RWPE2 (cell line): Measurements from ENCODE around the gene ZNF219.

Source experiments
- ATAC-seq: fragments of 200-7000 bp; cut with Tn5 transposase; 3 replicates; pipeline ENCODE4 v1.9.1; 2021; ENCODE audit warnings: low read depth
- DNase-seq: peaks from one replicate; pipeline ENCODE4 v3.0.0-alpha.2; 2020; ENCODE audit warnings: low spot score
- H3K27ac ChIP-seq: fragments of 450-650 bp; 2 replicates; pipeline ENCODE4 v1.5.1; 2017; ENCODE audit warnings: mild to moderate bottlenecking; ENCODE audit not compliant: poor library complexity, severe bottlenecking
- H3K27me3 ChIP-seq: fragments of 250-450 bp; sonication (Bioruptor Pico); 2 replicates; pipeline ENCODE4 v1.5.1; 2021; ENCODE audit warnings: mild to moderate bottlenecking, moderate library complexity; ENCODE audit not compliant: insufficient read depth, poor library complexity, severe bottlenecking
- H3K36me3 ChIP-seq: fragments of 250-450 bp; sonication (Bioruptor Pico); 2 replicates; pipeline ENCODE4 v1.5.1; 2020; ENCODE audit warnings: low read depth, mild to moderate bottlenecking, moderate library complexity
- H3K4me1 ChIP-seq: fragments of 250-450 bp; sonication (Bioruptor Pico); 2 replicates; pipeline ENCODE4 v1.5.1; 2021; ENCODE audit warnings: mild to moderate bottlenecking, moderate library complexity; ENCODE audit not compliant: insufficient read depth, poor library complexity, severe bottlenecking
- H3K4me3 ChIP-seq: fragments of 250-450 bp; sonication (Bioruptor Pico); 2 replicates; pipeline ENCODE4 v1.5.1; 2021; ENCODE audit warnings: mild to moderate bottlenecking, moderate library complexity; ENCODE audit not compliant: severe bottlenecking
- H3K9me3 ChIP-seq: fragments of 250-450 bp; sonication (Bioruptor Pico); 2 replicates; pipeline ENCODE4 v1.5.1; 2021; ENCODE audit warnings: mild to moderate bottlenecking, moderate library complexity; ENCODE audit not compliant: severe bottlenecking
- TF ChIP-seq, protein P1 (sequence below): fragments of 450-650 bp; IDR thresholded peaks from one replicate; pipeline ENCODE4 v1.5.1; 2017; ENCODE audit warnings: mild to moderate bottlenecking, moderate library complexity; ENCODE audit not compliant: poor library complexity, severe bottlenecking

The ZNF219 gene

DNA sequence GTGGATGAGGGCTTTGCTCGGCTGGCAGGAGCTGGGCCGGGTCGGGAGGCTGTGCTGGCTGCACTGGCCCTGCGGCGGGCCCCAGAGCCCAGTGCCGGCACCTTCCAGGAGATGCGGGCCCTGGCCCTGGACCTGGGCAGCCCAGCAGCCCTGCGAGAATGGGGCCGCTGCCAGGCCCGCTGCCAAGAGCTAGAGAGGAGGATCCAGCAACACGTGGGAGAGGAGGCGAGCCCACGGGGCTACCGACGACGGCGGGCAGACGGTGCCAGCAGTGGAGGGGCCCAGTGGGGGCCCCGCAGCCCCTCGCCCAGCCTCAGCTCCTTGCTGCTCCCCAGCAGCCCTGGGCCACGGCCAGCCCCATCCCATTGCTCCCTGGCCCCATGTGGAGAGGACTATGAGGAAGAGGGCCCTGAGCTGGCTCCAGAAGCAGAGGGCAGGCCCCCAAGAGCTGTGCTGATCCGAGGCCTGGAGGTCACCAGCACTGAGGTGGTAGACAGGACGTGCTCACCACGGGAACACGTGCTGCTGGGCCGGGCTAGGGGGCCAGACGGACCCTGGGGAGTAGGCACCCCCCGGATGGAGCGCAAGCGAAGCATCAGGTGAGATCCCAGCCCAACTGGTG is 16.8 kb downstream of the ZNF219 start:
- H3K27me3 ChIP-seq = no peaks in the 10 kb centered on the region
- no peak for DNase-seq
- no peaks in the 10 kb centered on the region for H3K9me3 ChIP-seq
- H3K4me1 ChIP-seq = no peaks in the 10 kb centered on the region
- ATAC-seq = no peak
- no peak overlapping the region for H3K27ac ChIP-seq
- TF ChIP-seq, protein P1, sequence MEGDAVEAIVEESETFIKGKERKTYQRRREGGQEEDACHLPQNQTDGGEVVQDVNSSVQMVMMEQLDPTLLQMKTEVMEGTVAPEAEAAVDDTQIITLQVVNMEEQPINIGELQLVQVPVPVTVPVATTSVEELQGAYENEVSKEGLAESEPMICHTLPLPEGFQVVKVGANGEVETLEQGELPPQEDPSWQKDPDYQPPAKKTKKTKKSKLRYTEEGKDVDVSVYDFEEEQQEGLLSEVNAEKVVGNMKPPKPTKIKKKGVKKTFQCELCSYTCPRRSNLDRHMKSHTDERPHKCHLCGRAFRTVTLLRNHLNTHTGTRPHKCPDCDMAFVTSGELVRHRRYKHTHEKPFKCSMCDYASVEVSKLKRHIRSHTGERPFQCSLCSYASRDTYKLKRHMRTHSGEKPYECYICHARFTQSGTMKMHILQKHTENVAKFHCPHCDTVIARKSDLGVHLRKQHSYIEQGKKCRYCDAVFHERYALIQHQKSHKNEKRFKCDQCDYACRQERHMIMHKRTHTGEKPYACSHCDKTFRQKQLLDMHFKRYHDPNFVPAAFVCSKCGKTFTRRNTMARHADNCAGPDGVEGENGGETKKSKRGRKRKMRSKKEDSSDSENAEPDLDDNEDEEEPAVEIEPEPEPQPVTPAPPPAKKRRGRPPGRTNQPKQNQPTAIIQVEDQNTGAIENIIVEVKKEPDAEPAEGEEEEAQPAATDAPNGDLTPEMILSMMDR = no peak
- no peak overlapping the region for H3K4me3 ChIP-seq
- peaks cover 32% of the 10 kb centered on the region for H3K36me3 ChIP-seq

DNA sequence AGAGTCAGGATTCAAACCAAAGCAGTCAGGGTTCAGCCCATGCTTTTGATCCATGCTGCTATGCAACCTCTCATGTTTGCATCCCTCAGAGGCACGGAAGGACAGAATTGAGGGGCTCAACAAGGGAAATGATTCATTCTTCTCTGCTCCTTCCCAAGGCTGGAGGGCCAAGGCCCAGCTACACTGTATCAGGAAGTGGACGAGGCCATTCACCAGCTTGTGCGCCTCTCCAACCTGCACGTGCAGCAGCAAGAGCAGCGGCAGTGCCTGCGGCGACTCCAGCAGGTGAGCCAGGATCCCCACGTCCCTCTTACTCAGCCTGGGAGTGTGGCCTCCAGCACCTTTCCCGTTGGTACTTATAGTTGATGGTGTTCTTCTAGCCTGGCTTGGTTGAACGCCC is 19.7 kb downstream of the ZNF219 start:
- H3K27ac ChIP-seq = no peak overlapping the region
- H3K4me1 ChIP-seq = no peaks in the 10 kb centered on the region
- no peaks in the 10 kb centered on the region for H3K27me3 ChIP-seq
- peaks cover 23% of the 10 kb centered on the region for H3K36me3 ChIP-seq
- ATAC-seq (no peak), DNase-seq (no peak)
- no peaks in the 10 kb centered on the region for H3K9me3 ChIP-seq
- TF ChIP-seq, protein P1 = no peak
- H3K4me3 ChIP-seq = no peak overlapping the region

DNA sequence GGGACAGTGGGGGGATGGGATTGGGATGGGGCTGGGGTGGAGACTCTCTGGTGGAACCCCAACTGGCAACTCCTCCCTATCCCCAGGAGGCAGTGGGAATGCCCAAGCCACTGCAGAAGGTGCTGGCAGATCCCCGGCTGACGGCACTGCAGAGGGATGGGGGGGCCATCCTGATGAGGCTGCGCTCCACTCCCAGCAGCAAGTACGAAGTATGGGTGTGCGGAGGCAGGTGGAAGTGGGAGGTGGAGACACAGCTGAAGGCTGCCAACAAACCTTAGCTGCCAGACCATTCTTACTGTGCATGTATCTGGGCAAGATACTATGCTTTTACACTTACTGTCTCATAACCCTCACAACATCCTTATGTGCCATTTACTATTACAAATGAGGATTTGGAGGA is 20.2 kb downstream of the ZNF219 start:
- Histone ChIP-seq H3K27me3 (no peaks in the 10 kb centered on the region), H3K9me3 (no peaks in the 10 kb centered on the region), H3K4me1 (no peaks in the 10 kb centered on the region), H3K27ac (no peak overlapping the region), H3K36me3 (peaks cover 23% of the 10 kb centered on the region), H3K4me3 (no peak overlapping the region)
- TF ChIP-seq, protein P1 = no peak
- no peak for ATAC-seq
- DNase-seq = no peak

DNA sequence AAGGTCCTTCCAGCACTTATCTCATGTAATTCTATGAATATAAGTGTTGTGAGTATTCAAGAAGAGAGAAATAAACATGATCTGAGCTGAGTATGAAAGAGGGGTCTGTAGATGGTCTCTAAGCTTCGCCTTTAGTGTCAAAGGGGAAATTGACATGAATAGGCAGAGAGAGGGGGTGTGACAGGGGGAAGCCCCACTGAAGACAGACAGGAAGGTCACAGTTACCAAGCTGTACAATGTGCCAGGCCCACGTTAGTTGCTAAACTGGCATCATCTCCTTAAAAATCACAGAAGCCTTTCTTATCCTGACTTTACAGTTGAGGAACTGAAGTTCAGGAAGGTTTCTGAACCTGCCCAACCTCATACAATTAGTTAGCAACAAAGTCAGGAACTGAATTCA is 20.8 kb downstream of the ZNF219 start:
- no peaks in the 10 kb centered on the region for H3K27me3 ChIP-seq
- ATAC-seq (no peak), DNase-seq (no peak)
- peaks cover 25% of the 10 kb centered on the region for H3K36me3 ChIP-seq
- H3K9me3 ChIP-seq = no peaks in the 10 kb centered on the region
- no peak overlapping the region for H3K4me3 ChIP-seq
- H3K4me1 ChIP-seq = no peaks in the 10 kb centered on the region
- TF ChIP-seq, protein P1 = no peak
- H3K27ac ChIP-seq = no peak overlapping the region

DNA sequence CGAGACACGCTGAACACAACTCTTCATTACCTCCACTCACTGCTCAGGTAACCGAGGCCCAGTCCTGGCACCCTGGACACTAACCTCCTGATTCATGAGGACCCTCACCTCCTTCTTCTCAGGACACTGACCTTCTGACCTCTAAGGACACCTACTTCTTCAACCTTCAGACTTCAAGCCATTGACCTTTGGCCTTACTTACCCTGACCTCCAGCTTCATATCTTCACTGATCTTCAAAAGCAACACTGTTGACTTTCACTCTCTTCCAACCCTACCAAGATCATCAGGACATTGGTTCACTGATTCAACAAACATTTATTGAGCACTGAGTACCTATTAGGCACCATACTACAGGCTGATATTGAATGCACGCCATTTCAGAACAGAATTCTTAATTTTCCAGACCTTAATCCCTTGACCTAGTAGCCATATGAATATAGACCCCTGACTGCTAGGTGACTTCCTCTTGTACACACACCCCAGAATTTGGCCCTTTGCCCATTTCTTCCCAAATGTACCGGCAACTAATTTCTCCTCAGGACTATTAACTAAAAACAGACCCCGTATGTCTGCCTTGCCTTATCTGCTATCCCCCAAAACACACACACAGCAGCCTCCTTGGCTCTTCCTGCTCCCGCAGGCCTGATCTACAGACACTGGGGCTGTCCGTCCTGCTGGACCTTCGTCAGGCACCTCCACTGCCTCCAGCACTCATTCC is 22.6 kb downstream of the ZNF219 start:
- Histone ChIP-seq H3K27me3 (no peaks in the 10 kb centered on the region), H3K9me3 (no peaks in the 10 kb centered on the region), H3K4me1 (no peaks in the 10 kb centered on the region), H3K36me3 (peaks cover 18% of the 10 kb centered on the region), H3K4me3 (no peak overlapping the region), H3K27ac (no peak overlapping the region)
- DNase-seq = no peak
- TF ChIP-seq, protein P1 = no peak
- ATAC-seq = no peak
